HepG2 (cell line): ENCODE results near the gene C2orf42. TPM values are rescaled to one million over a fixed set of nuclear protein-coding genes. Genes with fewer than 3 reads are reported as not detected.

Experiments
- ATM ChIP-seq: fragments of 450-650 bp; IDR thresholded peaks from 2 replicates; pipeline ENCODE4 v1.7.1; 2017; ENCODE audit warnings: mild to moderate bottlenecking, borderline replicate concordance
- CCAR2 ChIP-seq: fragments of 200-400 bp; formaldehyde crosslinking; optimal IDR thresholded peaks from 2 replicates; pipeline ENCODE3; 2018; ENCODE audit warnings: low read depth, mild to moderate bottlenecking, low read length, moderate library complexity
- CEBPG ChIP-seq: IDR thresholded peaks from 2 replicates; pipeline ENCODE4 v1.6.1; 2016
- EP300 ChIP-seq, 3 experiments: sonication (generic) in 1 of 3; formaldehyde crosslinking in 1 of 3; IDR thresholded peaks; 2 replicates each; pipeline versions ENCODE4 v1.5.1 to v1.6.1; 2011 to 2020; ENCODE audit warnings: low read depth in 2 of 3, low read length in 2 of 3, borderline replicate concordance in 1 of 3, improper control_type of control experiment in 1 of 3, mild to moderate bottlenecking in 1 of 3, missing genetic modification reagents in 1 of 3, moderate library complexity in 1 of 3
- HMGXB4 ChIP-seq, 2 experiments: sonication (generic) in 1 of 2; formaldehyde crosslinking in 1 of 2; IDR thresholded peaks; 2 replicates each; pipeline versions ENCODE4 v1.4.0 to v1.6.1; 2018 to 2020; ENCODE audit warnings: missing genetic modification reagents in 2 of 2, borderline replicate concordance in 1 of 2, low read depth in 1 of 2, mild to moderate bottlenecking in 1 of 2, missing biosample characterization in 1 of 2
- HNF4A ChIP-seq: sonication (generic); formaldehyde crosslinking; IDR thresholded peaks from 2 replicates; pipeline ENCODE4 v1.4.0; 2020; ENCODE audit warnings: missing genetic modification reagents
- HOMEZ ChIP-seq: IDR thresholded peaks from 2 replicates; pipeline ENCODE4 v1.6.1; 2016; ENCODE audit warnings: low read depth
- HOXA9 ChIP-seq: sonication (generic); formaldehyde crosslinking; IDR thresholded peaks from 2 replicates; pipeline ENCODE4 v1.8.1; 2022; ENCODE audit warnings: missing genetic modification reagents, mild to moderate bottlenecking, moderate library complexity, borderline replicate concordance
- KLF9 ChIP-seq: IDR thresholded peaks from 2 replicates; pipeline ENCODE4 v1.6.1; 2016; ENCODE audit warnings: low read depth
- MTA1 ChIP-seq: sonication (generic); formaldehyde crosslinking; IDR thresholded peaks from 2 replicates; pipeline ENCODE4 v1.4.0; 2020; ENCODE audit warnings: missing genetic modification reagents, mild to moderate bottlenecking, borderline replicate concordance
- PRDM10 ChIP-seq: sonication (generic); formaldehyde crosslinking; IDR thresholded peaks from 2 replicates; pipeline ENCODE4 v1.4.0; 2020; ENCODE audit warnings: low read depth, missing genetic modification reagents
- RCOR2 ChIP-seq: IDR thresholded peaks from 2 replicates; pipeline ENCODE4 v1.6.1; 2016; ENCODE audit warnings: missing biosample characterization, missing genetic modification reagents
- TFAP4 ChIP-seq: sonication (generic); IDR thresholded peaks from 2 replicates; pipeline ENCODE4 v1.6.1; 2016; ENCODE audit warnings: low read depth, borderline replicate concordance
- YEATS4 ChIP-seq: sonication (generic); formaldehyde crosslinking; IDR thresholded peaks from 2 replicates; pipeline ENCODE4 v1.4.0; 2020; ENCODE audit warnings: missing genetic modification reagents, borderline replicate concordance
- ZBTB14 ChIP-seq: sonication (generic); formaldehyde crosslinking; IDR thresholded peaks from 2 replicates; pipeline ENCODE4 v1.4.0; 2020; ENCODE audit warnings: missing genetic modification reagents
- ZMYM2 ChIP-seq: sonication (generic); formaldehyde crosslinking; IDR thresholded peaks from 2 replicates; pipeline ENCODE4 v1.8.0; 2022; ENCODE audit warnings: mild to moderate bottlenecking, missing genetic modification reagents
- ZNF12 ChIP-seq: sonication (generic); formaldehyde crosslinking; IDR thresholded peaks from 2 replicates; pipeline ENCODE4 v1.5.0; 2020; ENCODE audit warnings: missing genetic modification reagents
- ZNF17 ChIP-seq: sonication (generic); formaldehyde crosslinking; IDR thresholded peaks from 2 replicates; pipeline ENCODE4 v1.5.0; 2020; ENCODE audit warnings: mild to moderate bottlenecking, missing genetic modification reagents
- ZNF44 ChIP-seq: sonication (generic); formaldehyde crosslinking; IDR thresholded peaks from 2 replicates; pipeline ENCODE4 v1.5.1; 2020; ENCODE audit warnings: mild to moderate bottlenecking, missing genetic modification reagents
- ZSCAN12 ChIP-seq: sonication (generic); formaldehyde crosslinking; IDR thresholded peaks from 2 replicates; pipeline ENCODE4 v1.9.0; 2021; ENCODE audit warnings: mild to moderate bottlenecking, missing genetic modification reagents
- polyA plus RNA-seq, 8 experiments: library from polyadenylated mRNA; depleted of rRNA in 3 of 8; stranded (reverse) in 7 of 8; unstranded in 1 of 8; fragments of >200 nt; fragmentation: Illumina TruSeq in 4 of 8; extraction: Trizol in 4 of 8; gene quantifications; 2 replicates each; pipeline versions ENCODE4 v1.2.1 to v1.2.3, GENCODE V29; 2011 to 2016; ENCODE audit warnings: low read depth in 4 of 8, missing spikeins in 1 of 8, mixed read lengths in 1 of 8; ENCODE audit not compliant: insufficient read depth in 1 of 8
- total RNA-seq, 5 experiments: library from RNA; depleted of rRNA; stranded (reverse); fragments of >200 nt; fragmentation: Illumina TruSeq; extraction: Trizol; gene quantifications; 2 replicates each; pipeline ENCODE4 v1.2.3, GENCODE V29; 2016; ENCODE audit warnings: low read depth in 1 of 5

C2orf42 gene
- total and polyA plus RNA-seq, 2 of the 13 experiments (the other 11 are each of a cell fraction or from before 2014, with no cell fraction given), result 9.3 to 9.9 TPM

GRCh38 chr2:70188460-70188859 is 2.4 kb downstream of the C2orf42 start (continued):
- TF ChIP-seq YEATS4 (CRISPR knock-in tag) (peak; percentile 64), ZNF17 (CRISPR knock-in tag) (no peak), TFAP4 (peak; percentile 20; the same call in 1 of the 2 replicates), HMGXB4 (CRISPR knock-in tag; IDR thresholded peaks at IDR 0.05; ENCODE audit: borderline replicate concordance in 1 of 2, low read depth in 1 of 2) (0 out of 4 replicates have a peak, but pooled peaks of 1 of the 2 experiments have one; percentile 23), KLF9 (CRISPR knock-in tag) (peak; percentile 67; the same call in 1 of the 2 replicates), CEBPG (CRISPR knock-in tag) (peak; percentile 93), PRDM10 (0 out of 2 replicates have a peak, but pooled peaks have one; percentile 25), ZNF44 (CRISPR knock-in tag) (no peak), HOMEZ (peak; percentile 78; the same call in 1 of the 2 replicates), ZBTB14 (no peak), ZNF12 (CRISPR knock-in tag) (0 out of 2 replicates have a peak, but pooled peaks have one; percentile 29), ATM (no peak), HOXA9 (CRISPR knock-in tag) (no peak), ZMYM2 (peak; percentile 53), RCOR2 (CRISPR knock-in tag) (peak; percentile 78), EP300 (IDR thresholded peaks at IDR 0.05; ENCODE audit: low read depth in 2 of 2, low read length in 2 of 2) (peak; percentile 60 to 90; a peak in 3 of 4 replicates), EP300 (CRISPR knock-in tag; IDR thresholded peaks at IDR 0.05; ENCODE audit: borderline replicate concordance) (peak; percentile 48; the same call in 1 of the 2 replicates), HNF4A (CRISPR knock-in tag) (peak; percentile 98), CCAR2 (no peak), ZSCAN12 (CRISPR knock-in tag) (no peak), MTA1 (CRISPR knock-in tag) (no peak)
